Heart right ventricle (tissue), 16 donors: ENCODE results near the gene GAK. TPM values are rescaled to one million over a fixed set of nuclear protein-coding genes. Genes with fewer than 3 reads are reported as not detected.

Source experiments
- ATAC-seq, 8 donors: fragments of 200-7000 bp; cut with Tn5 transposase; one replicate each; pipeline ENCODE4 v1.9.1; 2020; ENCODE audit warnings: mild to moderate bottlenecking in 8 of 8, moderate library complexity in 8 of 8, moderate number of reproducible peaks in 1 of 8
- DNase-seq, 2 donors: peaks; one replicate each; pipeline ENCODE4 v3.0.0-alpha.2; 2020
- H3K27ac ChIP-seq, 10 donors: fragments of 200-600 bp; sonication (generic) in 2 of 10; one replicate each; pipeline versions ENCODE4 v1.5.0 to v1.8.0; 2020 to 2022; ENCODE audit warnings: mild to moderate bottlenecking in 3 of 10
- H3K27me3 ChIP-seq, 7 donors: fragments of 200-600 bp; one replicate each; pipeline ENCODE4 v1.8.0; 2021 to 2022; ENCODE audit warnings: mild to moderate bottlenecking in 2 of 7
- H3K36me3 ChIP-seq, 9 donors: fragments of 200-600 bp; sonication (generic) in 1 of 9; one replicate each; pipeline versions ENCODE4 v1.5.0 to v1.8.0; 2020 to 2022; ENCODE audit warnings: mild to moderate bottlenecking in 2 of 9
- H3K4me1 ChIP-seq, 9 donors: fragments of 200-600 bp; sonication (generic) in 1 of 9; one replicate each; pipeline versions ENCODE4 v1.5.0 to v1.8.0; 2020 to 2022; ENCODE audit warnings: mild to moderate bottlenecking in 4 of 9
- H3K4me3 ChIP-seq, 10 donors: fragments of 200-600 bp; sonication (generic) in 2 of 10; one replicate each; pipeline versions ENCODE4 v1.5.0 to v1.8.0; 2020 to 2022; ENCODE audit warnings: mild to moderate bottlenecking in 7 of 10, moderate library complexity in 2 of 10
- H3K9me3 ChIP-seq, 11 donors: fragments of 200-600 bp in 10 of 11; sonication (generic) in 2 of 11; one replicate each; pipeline versions ENCODE4 v1.5.0 to v1.8.0; 2013 to 2022; ENCODE audit warnings: mild to moderate bottlenecking in 2 of 11, control low read depth in 1 of 11, moderate library complexity in 1 of 11
- CTCF ChIP-seq, 9 donors: fragments of 200-600 bp; sonication (generic) in 2 of 9; IDR thresholded peaks; one replicate each; pipeline versions ENCODE4 v1.5.0 to v1.8.0; 2021 to 2022; ENCODE audit warnings: antibody characterized with exemption in 9 of 9, mild to moderate bottlenecking in 5 of 9, moderate library complexity in 1 of 9
- WGBS, 2 donors: extraction: QIAGEN DNeasy Blood & Tissue Kit; methylation state at CpG; one replicate each; pipeline ENCODE4 v1.1.7; 2013; ENCODE audit warnings: inconsistent platforms in 1 of 2; 5-methylcytosine and 5-hydroxymethylcytosine counted together
- intact Hi-C, 10 donors: fragments of 100-400 bp; cut with DNase I; formaldehyde crosslinking; loops; one replicate each; pipeline versions ENCODE4 v1.11.1 to v1.14.2; 2022
- polyA plus RNA-seq, 2 donors: library from polyadenylated mRNA; stranded (reverse); fragments of 200-250 nt; gene quantifications; one replicate each; pipeline ENCODE4 v1.2.3, GENCODE V29; 2013
- total RNA-seq, 10 donors: library from RNA; stranded (reverse); fragmentation: NEBNext Ultra II Directional in 3 of 10; extraction: Animal tissue kit (Norgen Biotek cat#: 25700) in 3 of 10; gene quantifications; one replicate each; pipeline versions ENCODE4 v1.2.1 to v1.2.4, GENCODE V29; 2021 to 2023
- donor health status: Arrhythmogenic right ventricular cardiomyopathy.
- donor health status: ischemic (EF 13 %, LVEDD 7.1; RV severe dilation, severe dysfunction).
- donor health status: healthy with polysubstance abuse.
- donor health status: DM: no; HTN: yes; CAD: no.
- donor health status: DM: no; HTN: no; CAD: no.
- donor health status: ischemic (EF 25% LVEDD 6.9; RV normal size, moderate dysfunction).
- donor health status: ischemic (EF 25% LVEDD 5.7; RV mildly dilated, moderate dysfunction).
- donor health status: healthy.
- donor health status: DM: yes; HTN: yes; CAD: no.
- donor health status: Ischemic cardiomyopathy.
- donor health status: ischemic (EF 35%, LVEDD 5.7; RV mildly dilated, moderate dysfunction).
- donor health status: nonischemic (EF 11% LVEDD 7.7; RV severe dilation, severe dysfunction).
- donor health status: DM: yes; HTN: yes; CAD: no.
- donor health status: PGD.
- donor health status: ischemic (EF 29% LVEDD 5.4; RV normal size, mild dysfunction).
- donor health status: nonischemic (EF 23%, LVEDD 6.1; RV moderate dilation, normal function).

GAK gene
- total and polyA plus RNA-seq, 12 donors: 21.0 to 105 (median 29.2) TPM

DNA sequence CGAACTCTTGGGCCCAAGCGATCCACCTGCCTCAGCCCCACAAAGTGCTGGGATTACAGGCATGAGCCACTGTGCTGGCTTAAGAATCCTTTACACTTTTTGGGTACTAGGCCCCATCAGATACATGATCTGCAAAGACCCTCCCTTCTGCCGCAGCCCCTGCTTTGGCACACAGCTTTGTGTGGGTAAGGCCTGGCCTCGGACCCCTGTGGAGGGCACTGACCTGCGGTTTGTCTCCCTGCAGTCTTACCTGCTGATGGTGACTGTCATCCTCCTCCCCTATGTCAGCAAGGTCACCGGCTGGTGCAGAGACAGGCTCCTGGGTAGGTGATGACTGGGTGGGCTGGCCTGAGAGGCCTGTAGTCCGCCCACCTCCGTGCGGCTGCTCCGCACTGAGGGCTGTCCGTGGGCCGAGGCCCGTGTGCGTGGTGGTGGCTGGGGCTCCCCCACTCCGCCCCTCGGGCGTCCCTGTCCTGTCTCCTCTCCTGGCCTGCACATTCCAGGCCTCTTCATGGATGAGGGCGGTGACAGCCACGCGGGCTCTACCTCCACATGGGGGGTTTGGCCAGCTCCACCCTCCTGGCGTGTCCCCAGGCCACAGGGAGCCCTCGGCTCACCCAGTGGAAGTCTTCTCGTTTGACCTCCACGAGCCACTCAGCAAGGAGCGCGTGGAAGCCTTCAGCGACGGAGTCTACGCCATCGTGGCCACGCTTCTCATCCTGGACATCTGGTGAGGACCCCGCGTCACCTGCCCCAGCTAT is 23.2 kb upstream of the GAK start:
- no peaks in the 10 kb centered on the region for H3K9me3 ChIP-seq

GRCh38 chr4:954211-955020 is 22.3 kb upstream of the GAK start:
- ATAC-seq: no peak
- Histone ChIP-seq H3K4me1 (no peaks in the 10 kb centered on the region), H3K27ac (no peak overlapping the region), H3K4me3 (no peak overlapping the region), H3K9me3 (no peaks in the 10 kb centered on the region), H3K36me3 (peaks cover 0 to 79% (median 14%) of the 10 kb centered on the region in 9 donors), H3K27me3 (no peaks in the 10 kb centered on the region)
- DNase-seq: no peak
- WGBS, 2 donors: 91% methylated on average over 17 of the region's 17 CpGs
- intact Hi-C loops: loop anchor here in 1 of 10 donors (10.0 kb wide), 1 partner anchor 210 kb away; no protein-coding TSS in a partner anchor
- TF ChIP-seq CTCF (IDR thresholded peaks at IDR 0.05): no peak

More for the DNA sequence above, 23.2 kb upstream of the GAK start:
- no peak overlapping the region for H3K27ac ChIP-seq
- H3K4me3 ChIP-seq: no peak overlapping the region
- no peak for TF ChIP-seq CTCF (IDR thresholded peaks at IDR 0.05)
- H3K36me3 ChIP-seq: peaks cover 0 to 83% (median 14%) of the 10 kb centered on the region in 9 donors
- ATAC-seq (no peak), DNase-seq (no peak)
- 91 to 94% methylated on average over 33 of the region's 33 CpGs for WGBS, 2 donors
- intact Hi-C loops: loop anchor here in 1 of 10 donors (10.0 kb wide), 1 partner anchor 211 kb away; no protein-coding TSS in a partner anchor
- H3K4me1 ChIP-seq: no peaks in the 10 kb centered on the region
- no peaks in the 10 kb centered on the region for H3K27me3 ChIP-seq

GRCh38 chr4:953574-953915 is 21.4 kb upstream of the GAK start:
- no peak for DNase-seq
- ATAC-seq: no peak
- H3K27ac ChIP-seq: no peak overlapping the region
- peaks cover 0 to 72% (median 14%) of the 10 kb centered on the region in 9 donors for H3K36me3 ChIP-seq
- H3K27me3 ChIP-seq: no peaks in the 10 kb centered on the region
- H3K4me1 ChIP-seq: peaks cover 0 to under 1% (median 0%) of the 10 kb centered on the region in 9 donors
- 97 to 98% methylated on average over 13 of the region's 13 CpGs for WGBS, 2 donors
- intact Hi-C loops: loop anchor here in 1 of 10 donors (10.0 kb wide), 1 partner anchor 209 kb away; no protein-coding TSS in a partner anchor
- no peak overlapping the region for H3K4me3 ChIP-seq
- no peak for TF ChIP-seq CTCF (IDR thresholded peaks at IDR 0.05)
- H3K9me3 ChIP-seq: no peaks in the 10 kb centered on the region

DNA sequence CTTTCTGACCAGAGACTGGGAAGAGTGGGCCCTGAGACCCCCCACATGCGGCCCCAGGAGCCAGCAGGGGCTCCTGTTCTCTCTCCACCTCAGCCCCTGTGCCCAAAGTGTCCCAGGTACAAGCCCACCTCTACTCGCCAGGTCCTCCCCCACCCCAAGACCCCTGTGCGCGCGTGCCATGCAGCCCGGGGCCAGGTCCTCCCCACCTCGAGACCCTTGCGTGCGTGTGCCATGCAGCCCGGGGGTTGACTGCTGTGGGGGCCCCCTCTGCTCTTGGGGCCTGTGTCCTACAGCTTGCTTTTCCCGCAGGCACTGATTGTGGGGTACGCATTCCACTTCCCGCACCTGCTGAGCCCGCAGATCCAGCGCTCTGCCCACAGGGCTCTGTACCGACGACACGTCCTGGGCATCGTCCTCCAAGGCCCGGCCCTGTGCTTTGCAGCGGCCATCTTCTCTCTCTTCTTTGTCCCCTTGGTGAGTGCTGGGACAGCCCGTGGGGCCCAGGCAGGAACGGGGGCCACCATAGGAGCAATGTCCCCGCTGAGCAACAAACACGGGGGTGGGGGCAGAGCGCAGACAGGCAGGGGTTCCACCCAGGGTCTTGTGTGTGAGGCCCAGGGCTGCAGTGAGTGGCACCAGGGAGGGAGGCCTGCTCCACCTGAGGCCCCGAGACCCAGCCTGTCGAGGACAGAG is 20.9 kb upstream of the GAK start:
- peaks cover 0 to 5% (median 0%) of the 10 kb centered on the region in 9 donors for H3K4me1 ChIP-seq
- DNase-seq (no peak), ATAC-seq (no peak)
- no peak overlapping the region for H3K4me3 ChIP-seq
- no peak overlapping the region for H3K27ac ChIP-seq
- peaks cover 0 to 66% (median 14%) of the 10 kb centered on the region in 9 donors for H3K36me3 ChIP-seq
- H3K9me3 ChIP-seq: no peaks in the 10 kb centered on the region
- H3K27me3 ChIP-seq: no peaks in the 10 kb centered on the region
- no peak for TF ChIP-seq CTCF (IDR thresholded peaks at IDR 0.05)
- intact Hi-C loops: loop anchor here in 1 of 10 donors (10.0 kb wide), 1 partner anchor 208 kb away; no protein-coding TSS in a partner anchor
- WGBS, 2 donors: 96 to 97% methylated on average over 27 to 28 of the region's 28 CpGs
